Measurements from ENCODE around the gene TBC1D12.

The TBC1D12 gene

DNA sequence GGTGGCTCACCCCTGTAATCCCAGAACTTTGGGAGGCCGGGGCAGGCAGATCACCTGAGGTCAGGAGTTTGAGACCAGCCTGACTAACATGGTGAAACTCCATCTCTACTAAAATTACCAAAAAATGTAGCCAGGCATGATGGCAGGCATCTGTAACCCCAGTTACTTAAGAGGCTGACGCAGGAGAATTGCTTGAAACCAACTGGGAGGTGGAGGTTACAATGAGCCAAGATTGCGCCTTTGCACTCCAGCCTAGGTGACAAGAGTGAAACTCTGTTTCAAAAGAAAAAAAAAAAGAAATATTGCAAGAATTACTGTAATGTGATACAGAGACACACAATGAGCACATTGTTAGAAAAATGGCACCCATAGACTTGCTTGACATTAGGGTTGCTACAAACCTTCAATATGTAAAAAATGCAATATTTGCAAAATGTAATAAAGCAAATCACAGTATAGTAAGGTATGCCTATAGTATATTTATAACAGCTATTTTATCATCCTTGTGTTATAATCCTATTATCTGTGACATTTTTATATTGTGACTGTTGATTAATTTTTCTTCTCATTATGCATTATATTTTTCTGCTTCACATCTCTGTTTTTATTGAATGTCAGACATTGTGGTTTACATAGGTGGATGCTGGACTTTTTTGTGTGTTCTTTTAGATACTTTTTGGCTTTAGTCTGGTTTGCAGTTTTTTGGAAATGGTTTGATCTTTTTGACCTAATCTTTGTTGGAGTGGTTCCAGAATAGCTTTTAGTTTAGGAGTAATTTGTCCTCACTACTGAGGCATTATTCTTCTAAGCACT, 87.8 kb downstream of the TBC1D12 start:
- no peak overlapping the region for H3K27ac ChIP-seq (ENCODE audit: poor library complexity, severe bottlenecking)
- TF ChIP-seq, protein P1, sequence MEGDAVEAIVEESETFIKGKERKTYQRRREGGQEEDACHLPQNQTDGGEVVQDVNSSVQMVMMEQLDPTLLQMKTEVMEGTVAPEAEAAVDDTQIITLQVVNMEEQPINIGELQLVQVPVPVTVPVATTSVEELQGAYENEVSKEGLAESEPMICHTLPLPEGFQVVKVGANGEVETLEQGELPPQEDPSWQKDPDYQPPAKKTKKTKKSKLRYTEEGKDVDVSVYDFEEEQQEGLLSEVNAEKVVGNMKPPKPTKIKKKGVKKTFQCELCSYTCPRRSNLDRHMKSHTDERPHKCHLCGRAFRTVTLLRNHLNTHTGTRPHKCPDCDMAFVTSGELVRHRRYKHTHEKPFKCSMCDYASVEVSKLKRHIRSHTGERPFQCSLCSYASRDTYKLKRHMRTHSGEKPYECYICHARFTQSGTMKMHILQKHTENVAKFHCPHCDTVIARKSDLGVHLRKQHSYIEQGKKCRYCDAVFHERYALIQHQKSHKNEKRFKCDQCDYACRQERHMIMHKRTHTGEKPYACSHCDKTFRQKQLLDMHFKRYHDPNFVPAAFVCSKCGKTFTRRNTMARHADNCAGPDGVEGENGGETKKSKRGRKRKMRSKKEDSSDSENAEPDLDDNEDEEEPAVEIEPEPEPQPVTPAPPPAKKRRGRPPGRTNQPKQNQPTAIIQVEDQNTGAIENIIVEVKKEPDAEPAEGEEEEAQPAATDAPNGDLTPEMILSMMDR (IDR thresholded peaks at IDR 0.05; ENCODE audit: poor library complexity, severe bottlenecking) = no peak
- DNase-seq (ENCODE audit: low spot score) = no peak

DNA sequence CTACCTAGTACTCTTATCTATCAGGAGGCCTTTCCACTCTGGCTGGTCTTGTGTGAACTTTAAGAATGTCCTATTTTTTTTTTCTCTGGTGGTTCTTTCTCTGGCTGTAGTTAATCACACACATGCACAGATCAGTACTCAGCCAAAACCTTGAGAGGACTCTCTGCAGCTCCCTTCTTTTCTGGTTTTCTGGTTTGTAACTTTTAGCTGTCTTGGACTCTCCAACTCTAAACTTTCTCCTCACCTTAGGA, 88.4 kb downstream of the TBC1D12 start:
- TF ChIP-seq, protein P1 (IDR thresholded peaks at IDR 0.05; ENCODE audit: poor library complexity, severe bottlenecking) = no peak
- Histone ChIP-seq H3K36me3 (ENCODE audit: low read depth) (no peaks in the 10 kb centered on the region), H3K27me3 (ENCODE audit: insufficient read depth, poor library complexity, severe bottlenecking) (no peaks in the 10 kb centered on the region), H3K4me1 (ENCODE audit: insufficient read depth, poor library complexity, severe bottlenecking) (no peaks in the 10 kb centered on the region), H3K9me3 (ENCODE audit: severe bottlenecking) (no peaks in the 10 kb centered on the region), H3K27ac (ENCODE audit: poor library complexity, severe bottlenecking) (no peak overlapping the region), H3K4me3 (ENCODE audit: severe bottlenecking) (no peak overlapping the region)
- ATAC-seq (ENCODE audit: low read depth) (no peak), DNase-seq (ENCODE audit: low spot score) (no peak)

More for the DNA sequence above, 87.8 kb downstream of the TBC1D12 start:
- Histone ChIP-seq H3K4me3 (ENCODE audit: severe bottlenecking) (no peak overlapping the region), H3K9me3 (ENCODE audit: severe bottlenecking) (no peaks in the 10 kb centered on the region), H3K4me1 (ENCODE audit: insufficient read depth, poor library complexity, severe bottlenecking) (no peaks in the 10 kb centered on the region), H3K27me3 (ENCODE audit: insufficient read depth, poor library complexity, severe bottlenecking) (no peaks in the 10 kb centered on the region), H3K36me3 (ENCODE audit: low read depth) (no peaks in the 10 kb centered on the region)
- ATAC-seq (ENCODE audit: low read depth) = no peak

DNA sequence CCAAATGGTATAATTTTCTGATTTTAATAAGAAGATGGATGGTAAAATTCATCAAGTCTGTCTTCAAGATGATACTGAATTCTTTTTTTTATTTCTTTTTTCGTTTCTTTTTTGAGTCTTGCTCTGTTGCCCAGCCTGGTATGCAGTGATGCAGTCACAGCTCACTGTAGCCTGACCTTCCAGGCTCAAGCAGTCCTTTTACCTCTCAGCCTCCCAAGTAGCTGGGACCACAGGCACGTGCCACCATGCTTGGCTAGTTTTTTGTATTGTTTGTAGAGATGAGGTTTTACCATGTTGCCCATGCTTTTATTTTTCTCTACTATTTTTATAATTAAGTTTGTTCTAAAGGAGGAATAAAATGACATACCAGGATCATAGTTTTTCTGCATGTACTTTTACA, 91.1 kb downstream of the TBC1D12 start:
- no peak for ATAC-seq (ENCODE audit: low read depth)
- Histone ChIP-seq H3K9me3 (ENCODE audit: severe bottlenecking) (no peaks in the 10 kb centered on the region), H3K4me3 (ENCODE audit: severe bottlenecking) (no peak overlapping the region), H3K36me3 (ENCODE audit: low read depth) (0 out of 2 replicates have a peak, but pooled peaks cover 4% of the 10 kb centered on the region), H3K4me1 (ENCODE audit: insufficient read depth, poor library complexity, severe bottlenecking) (no peaks in the 10 kb centered on the region), H3K27me3 (ENCODE audit: insufficient read depth, poor library complexity, severe bottlenecking) (no peaks in the 10 kb centered on the region), H3K27ac (ENCODE audit: poor library complexity, severe bottlenecking) (no peak overlapping the region)
- TF ChIP-seq, protein P1 (IDR thresholded peaks at IDR 0.05; ENCODE audit: poor library complexity, severe bottlenecking) = no peak
- DNase-seq (ENCODE audit: low spot score) = no peak

DNA sequence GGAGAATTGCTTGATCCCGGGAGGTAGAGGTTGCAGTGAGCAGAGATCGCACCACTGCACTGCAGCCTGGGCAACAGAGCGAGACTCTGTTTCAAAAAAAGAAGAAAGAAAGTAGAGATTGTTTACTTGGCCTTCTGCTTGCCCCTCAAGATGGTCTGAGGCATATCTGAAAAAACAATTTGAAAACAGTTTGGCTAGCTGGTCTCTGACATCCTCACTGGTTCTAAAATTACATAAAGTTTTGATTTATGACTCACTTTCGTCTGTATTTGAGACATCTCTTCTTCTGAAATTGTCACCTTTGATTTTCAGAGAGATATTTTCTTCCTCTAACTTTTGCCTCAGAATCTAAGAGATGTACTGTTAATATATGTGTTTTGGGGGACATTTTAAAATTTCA, 93.7 kb downstream of the TBC1D12 start:
- Histone ChIP-seq H3K27me3 (ENCODE audit: insufficient read depth, poor library complexity, severe bottlenecking) (no peaks in the 10 kb centered on the region), H3K9me3 (ENCODE audit: severe bottlenecking) (no peaks in the 10 kb centered on the region), H3K36me3 (ENCODE audit: low read depth) (peaks cover 10% of the 10 kb centered on the region; the same call in 1 of the 2 replicates), H3K27ac (ENCODE audit: poor library complexity, severe bottlenecking) (no peak overlapping the region), H3K4me1 (ENCODE audit: insufficient read depth, poor library complexity, severe bottlenecking) (no peaks in the 10 kb centered on the region), H3K4me3 (ENCODE audit: severe bottlenecking) (no peak overlapping the region)
- DNase-seq (ENCODE audit: low spot score) = no peak
- no peak for ATAC-seq (ENCODE audit: low read depth)
- TF ChIP-seq, protein P1 (IDR thresholded peaks at IDR 0.05; ENCODE audit: poor library complexity, severe bottlenecking) = no peak

DNA sequence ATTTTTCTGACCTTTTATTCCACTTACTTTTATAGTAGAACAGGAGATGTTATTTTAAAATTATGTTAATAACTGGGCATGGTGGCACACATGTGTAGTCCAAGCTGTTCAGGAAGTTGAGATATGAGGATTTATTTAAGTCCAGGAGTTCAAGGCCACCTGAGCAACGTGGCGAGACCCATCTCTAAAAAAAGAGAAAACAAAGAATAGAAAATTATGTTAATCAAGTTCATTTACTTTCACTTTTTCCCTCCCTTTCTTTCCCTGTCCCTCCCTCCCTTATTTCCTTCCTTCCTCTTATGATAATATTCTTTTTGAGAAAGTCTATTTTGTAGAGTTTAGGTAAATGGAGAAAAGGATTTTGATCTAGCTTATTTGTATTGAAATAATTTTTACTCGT, 94.3 kb downstream of the TBC1D12 start:
- no peaks in the 10 kb centered on the region for H3K9me3 ChIP-seq (ENCODE audit: severe bottlenecking)
- TF ChIP-seq, protein P1 (IDR thresholded peaks at IDR 0.05; ENCODE audit: poor library complexity, severe bottlenecking) = no peak
- H3K4me1 ChIP-seq (ENCODE audit: insufficient read depth, poor library complexity, severe bottlenecking) = no peaks in the 10 kb centered on the region
- DNase-seq (ENCODE audit: low spot score) (no peak), ATAC-seq (ENCODE audit: low read depth) (no peak)
- H3K27me3 ChIP-seq (ENCODE audit: insufficient read depth, poor library complexity, severe bottlenecking) = no peaks in the 10 kb centered on the region
- no peak overlapping the region for H3K27ac ChIP-seq (ENCODE audit: poor library complexity, severe bottlenecking)
- peaks cover 10% of the 10 kb centered on the region; the same call in 1 of the 2 replicates for H3K36me3 ChIP-seq (ENCODE audit: low read depth)
- no peak overlapping the region for H3K4me3 ChIP-seq (ENCODE audit: severe bottlenecking)

Data from RWPE2 (cell line).